ENCODE data around the gene YIF1A.

- TF ChIP-seq CTCF (IDR thresholded peaks at IDR 0.05; ENCODE audit: borderline replicate concordance, extremely low read depth, low read length, poor library complexity, severe bottlenecking) (no peak), EZH2 (IDR thresholded peaks at IDR 0.05; ENCODE audit: borderline replicate concordance, low read depth, low read length, severe bottlenecking) (no peak)
Observed at GRCh38 chr11:66284526-66285078, 4.3 kb downstream of the YIF1A start.

All from DND-41 (cell line).